Thyroid gland (tissue), 4 donors: ENCODE measurements around the gene DFFA. TPM values are rescaled to one million over a fixed set of nuclear protein-coding genes. Genes with fewer than 3 reads are reported as not detected.
A peak's percentile ranks its signal among the peaks of the same experiment; 100 is the strongest.
"Not testable (repeated sequence)": the region's sequence is repeated elsewhere in the genome, so short reads cannot be mapped to it uniquely, and the experiment has no call there.

ENCODE experiments used
- DNase-seq, 2 donors: peaks; one replicate each; pipeline ENCODE4 v3.0.0-alpha.2; 2019
- H3K27ac ChIP-seq, 3 donors: fragments of 200-600 bp; sonication (generic); 1 replicate in 2 of 3; 2 replicates in 1 of 3; pipeline ENCODE4 v1.5.1; 2016 to 2019; ENCODE audit warnings: mild to moderate bottlenecking in 1 of 3, moderate library complexity in 1 of 3
- H3K27me3 ChIP-seq: fragments of 200-600 bp; sonication (generic); one replicate; pipeline ENCODE4 v1.5.1; 2019
- H3K36me3 ChIP-seq, 2 donors: fragments of 200-600 bp; sonication (generic); one replicate each; pipeline ENCODE4 v1.5.1; 2016 to 2019
- H3K4me1 ChIP-seq, 2 donors: fragments of 200-600 bp; sonication (generic); one replicate each; pipeline ENCODE4 v1.5.1; 2017 to 2019
- H3K4me3 ChIP-seq, 3 donors: fragments of 200-600 bp; sonication (generic); replicated peaks in 1 of 3; 1 replicate in 2 of 3; 2 replicates in 1 of 3; pipeline ENCODE4 v1.5.1; 2016; ENCODE audit warnings: mild to moderate bottlenecking in 1 of 3
- H3K9me3 ChIP-seq: fragments of 200-600 bp; sonication (generic); one replicate; pipeline ENCODE4 v1.5.1; 2017
- POLR2A ChIP-seq, 2 donors: fragments of 450-650 bp; IDR thresholded peaks; one replicate each; pipeline ENCODE4 v1.6.1; 2017; ENCODE audit warnings: antibody characterized with exemption in 2 of 2, mild to moderate bottlenecking in 2 of 2, moderate library complexity in 1 of 2
- WGBS, 2 donors: methylation state at CpG; one replicate each; pipeline ENCODE4 v1.1.5; 2017; 5-methylcytosine and 5-hydroxymethylcytosine counted together
- intact Hi-C: fragments of 100-400 bp; cut with DNase I; formaldehyde crosslinking; loops from one replicate; pipeline ENCODE4 v1.15.1; 2023
- total RNA-seq, 4 donors: library from RNA; depleted of rRNA; stranded (reverse); fragments of >200 nt; gene quantifications; one replicate each; pipeline ENCODE4 v1.2.3, GENCODE V29; 2016
- TF ChIP-seq, protein P1 (sequence below), 6 experiments: fragments of 200-600 bp in 3 of 6; fragments of 450-650 bp in 3 of 6; sonication (generic) in 3 of 6; IDR thresholded peaks; one replicate each; pipeline ENCODE4 v1.5.1; 2016 to 2019; ENCODE audit warnings: antibody characterized with exemption in 6 of 6, mild to moderate bottlenecking in 2 of 6, inconsistent platforms in 1 of 6, moderate library complexity in 1 of 6

The DFFA gene
- total RNA-seq, 4 donors from 2014 or later, result 24.2 to 30.3 (median 27.5) TPM

DNA sequence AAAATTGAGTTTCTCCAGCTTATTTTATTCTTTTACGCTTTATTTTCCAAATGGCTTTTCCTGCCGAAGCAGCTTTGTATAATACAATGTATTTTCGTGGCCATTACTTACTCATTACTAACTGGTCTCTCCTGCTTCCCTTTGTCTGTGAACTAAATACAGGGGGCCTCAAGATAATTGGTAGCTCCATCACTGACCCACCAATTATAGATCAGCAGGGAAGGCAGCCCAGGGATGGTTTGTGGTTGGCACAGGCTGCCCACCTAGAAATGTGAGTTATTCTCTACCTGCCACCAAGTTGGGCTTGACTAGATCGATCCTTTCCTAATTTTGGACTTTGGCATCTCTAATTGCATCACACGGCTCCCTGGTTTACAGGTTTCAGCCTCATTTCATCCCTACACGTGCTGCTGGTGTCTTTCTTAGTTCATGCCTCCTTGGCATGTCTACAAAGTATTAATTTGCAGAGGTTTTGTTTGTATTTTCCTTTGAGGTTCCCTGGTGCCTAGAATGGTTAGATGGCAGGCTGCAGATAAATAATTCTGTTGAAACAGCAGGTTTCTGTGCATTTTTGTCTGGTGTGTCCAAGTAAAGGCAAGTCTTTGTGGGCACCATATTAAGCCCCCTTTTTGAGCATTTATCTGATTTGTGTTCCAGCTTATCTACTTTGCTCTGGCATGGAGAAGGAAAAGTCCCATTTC, 37.6 kb upstream of the DFFA start:
- TF ChIP-seq, protein P1, sequence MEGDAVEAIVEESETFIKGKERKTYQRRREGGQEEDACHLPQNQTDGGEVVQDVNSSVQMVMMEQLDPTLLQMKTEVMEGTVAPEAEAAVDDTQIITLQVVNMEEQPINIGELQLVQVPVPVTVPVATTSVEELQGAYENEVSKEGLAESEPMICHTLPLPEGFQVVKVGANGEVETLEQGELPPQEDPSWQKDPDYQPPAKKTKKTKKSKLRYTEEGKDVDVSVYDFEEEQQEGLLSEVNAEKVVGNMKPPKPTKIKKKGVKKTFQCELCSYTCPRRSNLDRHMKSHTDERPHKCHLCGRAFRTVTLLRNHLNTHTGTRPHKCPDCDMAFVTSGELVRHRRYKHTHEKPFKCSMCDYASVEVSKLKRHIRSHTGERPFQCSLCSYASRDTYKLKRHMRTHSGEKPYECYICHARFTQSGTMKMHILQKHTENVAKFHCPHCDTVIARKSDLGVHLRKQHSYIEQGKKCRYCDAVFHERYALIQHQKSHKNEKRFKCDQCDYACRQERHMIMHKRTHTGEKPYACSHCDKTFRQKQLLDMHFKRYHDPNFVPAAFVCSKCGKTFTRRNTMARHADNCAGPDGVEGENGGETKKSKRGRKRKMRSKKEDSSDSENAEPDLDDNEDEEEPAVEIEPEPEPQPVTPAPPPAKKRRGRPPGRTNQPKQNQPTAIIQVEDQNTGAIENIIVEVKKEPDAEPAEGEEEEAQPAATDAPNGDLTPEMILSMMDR (IDR thresholded peaks at IDR 0.05), result no peak
- TF ChIP-seq POLR2A (IDR thresholded peaks at IDR 0.05), result no peak
- Histone ChIP-seq H3K27ac (no peak overlapping the region), H3K9me3 (no peaks in the 10 kb centered on the region), H3K4me3 (no peak overlapping the region), H3K4me1 (peaks cover 24 to 39% of the 10 kb centered on the region in 2 donors), H3K36me3 (no peaks in the 10 kb centered on the region), H3K27me3 (no peaks in the 10 kb centered on the region)
- no peak for DNase-seq
- intact Hi-C loops, result loop anchor here (5.0 kb wide), 1 partner anchor 357 kb away; no protein-coding TSS in a partner anchor
- 89 to 90% methylated on average over 6 of the region's 6 CpGs for WGBS, 2 donors

DNA sequence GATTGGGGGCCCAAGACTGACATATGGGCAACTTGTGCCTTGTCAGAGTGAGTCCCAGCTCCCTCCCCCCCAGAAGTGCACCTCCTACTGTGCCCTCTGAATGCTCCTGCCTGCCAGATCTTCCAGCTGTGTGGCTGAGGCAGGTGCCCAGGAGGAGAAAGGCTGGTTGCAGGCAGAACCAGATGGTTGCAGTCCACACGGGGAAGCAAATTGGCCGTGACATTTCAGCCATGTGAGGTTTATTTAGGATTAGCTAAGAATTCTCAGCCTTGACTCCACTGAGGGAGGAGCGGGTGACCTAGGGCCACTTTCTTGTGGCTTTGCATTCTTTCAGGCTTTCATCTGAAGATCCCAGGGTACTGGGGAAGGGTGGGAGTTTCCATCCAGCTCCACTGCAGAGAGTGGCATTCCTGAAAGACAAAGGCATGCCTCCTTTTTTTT, 36.2 kb upstream of the DFFA start:
- peak in 1 of 2 donors; percentile 46 for DNase-seq
- H3K27me3 ChIP-seq, result no peaks in the 10 kb centered on the region
- H3K9me3 ChIP-seq, result no peaks in the 10 kb centered on the region
- no peaks in the 10 kb centered on the region for H3K36me3 ChIP-seq
- no peak overlapping the region for H3K27ac ChIP-seq
- TF ChIP-seq, protein P1 (IDR thresholded peaks at IDR 0.05), result no peak
- TF ChIP-seq POLR2A (IDR thresholded peaks at IDR 0.05), result no peak
- H3K4me1 ChIP-seq, result peaks cover 17 to 33% of the 10 kb centered on the region in 2 donors
- H3K4me3 ChIP-seq, result no peak overlapping the region
- WGBS, 2 donors, result 58 to 74% methylated on average over 3 of the region's 3 CpGs
- intact Hi-C loops, result no loop called here

DNA sequence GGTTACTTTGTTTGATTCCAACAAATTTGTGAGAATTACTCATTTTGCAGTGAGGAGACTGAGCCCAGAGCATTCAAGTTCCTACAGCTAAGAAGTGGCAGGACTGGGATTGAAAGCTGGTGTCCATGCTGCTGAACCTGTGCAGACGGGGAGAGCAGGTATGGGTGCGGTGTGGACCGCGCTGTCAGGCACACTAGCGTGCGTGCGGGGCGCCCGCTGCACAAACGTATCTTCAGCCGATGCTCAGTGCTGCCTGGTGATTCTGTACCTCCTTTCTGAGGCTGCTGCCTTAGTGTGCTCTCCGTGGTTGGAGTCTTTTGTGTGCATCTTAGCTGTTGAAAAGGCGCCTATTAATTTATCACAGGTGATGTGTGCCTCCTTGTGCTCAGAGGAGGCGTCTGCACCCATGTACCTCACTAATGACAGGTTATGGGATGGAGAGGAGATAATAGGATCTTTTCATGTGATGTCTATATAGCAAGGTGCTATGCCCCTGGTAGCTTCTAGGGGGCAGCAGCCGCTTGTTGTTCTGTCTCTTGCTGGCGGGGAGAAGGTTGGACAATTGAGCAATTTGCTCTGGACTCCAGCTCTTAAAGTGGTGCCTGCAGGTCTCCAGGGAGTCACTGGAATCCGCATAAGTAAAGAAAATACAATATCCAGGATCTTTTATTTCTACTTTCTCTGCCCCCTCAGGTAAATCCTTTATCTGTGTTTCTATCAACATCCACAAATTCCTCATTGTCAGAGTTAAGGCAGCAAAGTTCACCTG, 35.0 kb upstream of the DFFA start:
- intact Hi-C loops, result no loop called here
- no peak overlapping the region for H3K27ac ChIP-seq
- H3K9me3 ChIP-seq, result no peaks in the 10 kb centered on the region
- WGBS, 2 donors, result 49 to 59% methylated on average over 12 to 17 of the region's 17 CpGs
- H3K4me1 ChIP-seq, result peaks cover 17 to 33% of the 10 kb centered on the region in 2 donors
- H3K4me3 ChIP-seq, result no peak overlapping the region
- TF ChIP-seq POLR2A (IDR thresholded peaks at IDR 0.05), result no peak
- TF ChIP-seq, protein P1 (IDR thresholded peaks at IDR 0.05), result peak; percentile 68 to 93 (median 80)
- DNase-seq, result peak; percentile 75 to 79
- no peaks in the 10 kb centered on the region for H3K36me3 ChIP-seq
- no peaks in the 10 kb centered on the region for H3K27me3 ChIP-seq

DNA sequence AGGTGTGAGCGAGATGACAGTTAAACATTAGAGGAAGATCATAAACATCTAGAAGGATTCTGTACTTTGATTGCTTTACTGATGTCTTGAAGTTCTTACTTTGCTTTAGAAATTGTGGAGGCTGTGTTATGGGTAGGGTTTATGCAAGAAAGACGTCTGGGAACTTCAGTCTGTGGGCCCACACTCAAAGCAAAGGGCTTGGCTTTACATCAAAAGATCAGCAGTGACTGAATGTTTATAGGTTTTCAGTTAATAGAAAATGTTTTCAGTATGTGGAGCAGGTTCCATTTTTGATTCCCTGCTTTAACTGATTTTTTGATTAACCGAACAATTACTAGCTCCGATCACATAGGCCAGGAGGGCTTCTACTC, 34.3 kb upstream of the DFFA start:
- TF ChIP-seq, protein P1 (IDR thresholded peaks at IDR 0.05), result no peak
- TF ChIP-seq POLR2A (IDR thresholded peaks at IDR 0.05), result no peak
- 79 to 85% methylated on average over 4 of the region's 4 CpGs for WGBS, 2 donors
- Histone ChIP-seq H3K9me3 (no peaks in the 10 kb centered on the region), H3K27ac (no peak overlapping the region), H3K36me3 (no peaks in the 10 kb centered on the region), H3K4me1 (peaks cover 17 to 33% of the 10 kb centered on the region in 2 donors), H3K27me3 (no peaks in the 10 kb centered on the region), H3K4me3 (no peak overlapping the region)
- no peak for DNase-seq
- intact Hi-C loops, result no loop called here

DNA sequence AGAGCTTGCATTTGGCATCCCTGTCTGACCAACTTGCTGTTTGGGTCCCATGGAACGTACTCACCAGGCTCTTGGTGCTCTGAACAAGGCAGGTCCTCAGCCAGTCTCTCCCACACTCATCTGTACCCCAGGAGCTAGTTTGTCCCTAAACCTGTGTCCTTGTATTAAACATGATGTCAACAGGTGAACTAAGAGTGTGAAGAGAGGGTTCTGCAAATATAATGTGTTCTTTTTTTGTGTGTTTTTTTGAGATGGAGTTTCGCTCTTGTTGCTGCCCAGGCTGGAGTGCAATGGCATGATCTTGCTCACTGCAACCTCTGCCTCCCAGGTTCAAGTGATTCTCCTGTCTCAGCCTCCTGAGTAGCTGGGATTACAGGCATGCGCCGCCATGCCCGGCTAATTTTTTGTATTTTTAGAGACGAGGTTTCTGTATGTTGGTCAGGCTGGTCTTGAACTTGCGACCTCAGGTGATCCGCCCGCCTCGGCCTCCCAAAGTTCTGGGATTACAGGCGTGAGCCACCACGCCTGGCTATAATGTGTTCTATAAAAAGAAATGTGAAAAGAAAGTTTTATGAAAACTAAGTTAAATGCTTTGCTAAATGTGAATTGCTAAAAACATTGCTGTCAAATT, 33.8 kb upstream of the DFFA start:
- WGBS, 2 donors, result 94 to 96% methylated on average over 12 of the region's 12 CpGs

More for the DNA sequence above, 33.8 kb upstream of the DFFA start:
- peaks cover 17 to 28% of the 10 kb centered on the region in 2 donors for H3K4me1 ChIP-seq
- H3K4me3 ChIP-seq, intact Hi-C loops, H3K36me3 ChIP-seq, DNase-seq, H3K27ac ChIP-seq, H3K9me3 ChIP-seq, H3K27me3 ChIP-seq: not testable (repeated sequence)
